ENCODE measurements around the gene INTS1.

- no peak for TF ChIP-seq CTCF (IDR thresholded peaks at IDR 0.05)
- TF ChIP-seq NFE2L2 (conservative IDR thresholded peaks at IDR 0.05; ENCODE audit: low read length): no peak
- TF ChIP-seq CEBPB (IDR thresholded peaks at IDR 0.05): no peak
- no peak for TF ChIP-seq RFX5 (IDR thresholded peaks at IDR 0.05)
- peak; percentile 66 for TF ChIP-seq MAFK (IDR thresholded peaks at IDR 0.05; ENCODE audit: partially characterized antibody)
- TF ChIP-seq ZFP36 (IDR thresholded peaks at IDR 0.05; ENCODE audit: borderline replicate concordance, partially characterized antibody): no peak
- TF ChIP-seq ESRRA (IDR thresholded peaks at IDR 0.05; ENCODE audit: borderline replicate concordance, low read length): no peak
- no peak for TF ChIP-seq NR3C1 (IDR thresholded peaks at IDR 0.05)
- TF ChIP-seq POLR2A (IDR thresholded peaks at IDR 0.05; ENCODE audit: low read length): no peak
- peak; percentile 3; the same call in 1 of the 2 replicates for TF ChIP-seq REST (IDR thresholded peaks at IDR 0.05)
- no peak for TF ChIP-seq USF2 (IDR thresholded peaks at IDR 0.05)
These were observed 29.5 kb upstream of the INTS1 start for GRCh38 chr7:1533547-1534329.

Data from A549 (cell line).